Measurements from ENCODE around the gene MIA. TPM values are rescaled to one million over a fixed set of nuclear protein-coding genes. Genes with fewer than 3 reads are reported as not detected.
A peak's percentile ranks its signal among the peaks of the same experiment; 100 is the strongest.

MIA gene
- total RNA-seq, 1 donor from 2014 or later = not detected

DNA sequence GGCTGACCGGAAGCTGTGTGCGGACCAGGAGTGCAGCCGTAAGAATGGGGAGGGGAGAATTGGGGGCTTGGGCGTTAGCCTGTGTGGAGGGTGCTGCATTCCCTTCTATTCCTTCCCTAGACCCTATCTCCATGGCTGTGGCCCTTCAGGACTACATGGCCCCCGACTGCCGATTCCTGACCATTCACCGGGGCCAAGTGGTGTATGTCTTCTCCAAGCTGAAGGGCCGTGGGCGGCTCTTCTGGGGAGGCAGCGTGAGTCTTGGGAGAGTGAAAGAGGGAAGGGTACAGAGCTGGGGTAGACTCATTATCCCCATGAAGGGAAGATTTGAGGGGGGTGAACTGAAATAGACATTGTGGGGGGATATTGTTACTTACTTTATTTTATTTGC, 306 bp downstream of the MIA start:
- no peak for DNase-seq (ENCODE audit: low read depth)
- TF ChIP-seq, protein P1, sequence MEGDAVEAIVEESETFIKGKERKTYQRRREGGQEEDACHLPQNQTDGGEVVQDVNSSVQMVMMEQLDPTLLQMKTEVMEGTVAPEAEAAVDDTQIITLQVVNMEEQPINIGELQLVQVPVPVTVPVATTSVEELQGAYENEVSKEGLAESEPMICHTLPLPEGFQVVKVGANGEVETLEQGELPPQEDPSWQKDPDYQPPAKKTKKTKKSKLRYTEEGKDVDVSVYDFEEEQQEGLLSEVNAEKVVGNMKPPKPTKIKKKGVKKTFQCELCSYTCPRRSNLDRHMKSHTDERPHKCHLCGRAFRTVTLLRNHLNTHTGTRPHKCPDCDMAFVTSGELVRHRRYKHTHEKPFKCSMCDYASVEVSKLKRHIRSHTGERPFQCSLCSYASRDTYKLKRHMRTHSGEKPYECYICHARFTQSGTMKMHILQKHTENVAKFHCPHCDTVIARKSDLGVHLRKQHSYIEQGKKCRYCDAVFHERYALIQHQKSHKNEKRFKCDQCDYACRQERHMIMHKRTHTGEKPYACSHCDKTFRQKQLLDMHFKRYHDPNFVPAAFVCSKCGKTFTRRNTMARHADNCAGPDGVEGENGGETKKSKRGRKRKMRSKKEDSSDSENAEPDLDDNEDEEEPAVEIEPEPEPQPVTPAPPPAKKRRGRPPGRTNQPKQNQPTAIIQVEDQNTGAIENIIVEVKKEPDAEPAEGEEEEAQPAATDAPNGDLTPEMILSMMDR (conservative IDR thresholded peaks at IDR 0.05; ENCODE audit: low read depth, low read length) = no peak
- no peak overlapping the region for H3K4me3 ChIP-seq (ENCODE audit: low read depth, low read length)

DNA sequence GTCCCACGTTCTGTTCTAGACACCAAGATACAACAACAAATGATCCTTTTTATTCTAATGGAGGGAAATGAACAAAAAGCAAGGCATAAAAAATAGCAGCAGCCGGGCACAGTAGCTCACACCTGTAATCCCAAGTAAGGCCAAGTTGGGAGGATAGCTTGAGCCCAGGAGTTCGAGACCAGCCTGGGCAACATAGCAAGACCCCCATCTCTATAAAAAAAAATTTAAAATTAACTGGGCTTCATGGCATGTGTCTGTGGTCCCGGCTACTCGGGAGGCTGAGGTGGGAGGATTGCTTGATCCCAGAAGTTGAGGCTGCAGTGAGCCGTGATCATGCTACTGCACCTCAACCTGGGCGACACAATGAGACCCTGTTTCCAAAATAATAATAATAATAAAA, 1.0 kb downstream of the MIA start:
- DNase-seq (ENCODE audit: low read depth) = no peak
- H3K4me3 ChIP-seq (ENCODE audit: low read depth, low read length) = no peak overlapping the region
- TF ChIP-seq, protein P1 (conservative IDR thresholded peaks at IDR 0.05; ENCODE audit: low read depth, low read length) = no peak

DNA sequence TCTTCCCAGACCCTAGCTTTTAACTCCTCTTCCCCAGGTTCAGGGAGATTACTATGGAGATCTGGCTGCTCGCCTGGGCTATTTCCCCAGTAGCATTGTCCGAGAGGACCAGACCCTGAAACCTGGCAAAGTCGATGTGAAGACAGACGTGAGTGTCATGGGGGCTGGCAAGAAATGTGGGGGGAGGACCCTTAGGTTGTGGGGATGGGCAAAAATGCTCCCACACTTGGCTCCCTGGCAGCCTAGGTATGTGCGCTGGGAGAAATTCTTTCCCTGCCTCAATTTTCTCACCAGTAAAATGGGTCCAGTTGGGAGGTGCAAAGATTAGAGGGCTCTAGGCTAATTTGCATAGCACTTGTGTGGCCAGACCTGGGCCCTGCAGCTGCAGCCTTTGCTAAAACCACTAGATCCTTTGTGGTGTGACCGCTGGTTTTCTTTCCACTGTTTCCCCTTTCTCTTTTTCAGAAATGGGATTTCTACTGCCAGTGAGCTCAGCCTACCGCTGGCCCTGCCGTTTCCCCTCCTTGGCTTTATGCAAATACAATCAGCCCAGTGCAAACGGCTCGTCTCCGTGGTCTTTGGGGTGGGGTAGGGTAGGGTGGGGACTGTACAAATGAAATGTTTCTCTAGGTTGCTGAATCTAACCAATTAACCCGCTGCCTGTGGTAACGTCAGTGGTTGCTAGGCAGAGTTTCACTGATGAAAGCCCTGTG, 1.8 kb downstream of the MIA start:
- peak; percentile 74 for DNase-seq (ENCODE audit: low read depth)
- TF ChIP-seq, protein P1 (conservative IDR thresholded peaks at IDR 0.05; ENCODE audit: low read depth, low read length) = no peak
- H3K4me3 ChIP-seq (ENCODE audit: low read depth, low read length) = peak overlapping the region; percentile 76

DNA sequence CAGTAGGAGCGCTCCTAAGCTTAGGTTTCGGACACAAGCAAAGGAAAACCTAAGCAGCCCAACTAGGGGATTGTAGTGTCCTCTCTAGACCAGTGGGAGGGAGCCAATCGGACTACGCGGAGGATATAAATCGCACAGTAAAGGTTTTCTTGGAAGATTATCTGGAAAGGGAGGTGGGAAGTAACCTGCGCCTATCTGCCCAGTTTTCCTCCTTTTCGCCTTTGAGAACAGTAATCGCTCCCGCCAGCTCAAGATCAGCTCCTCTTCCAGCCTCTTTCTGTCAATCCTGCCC, 2.3 kb downstream of the MIA start:
- H3K4me3 ChIP-seq (ENCODE audit: low read depth, low read length) = peak overlapping the region; percentile 76
- TF ChIP-seq, protein P1 (conservative IDR thresholded peaks at IDR 0.05; ENCODE audit: low read depth, low read length) = no peak
- DNase-seq (ENCODE audit: low read depth) = no peak

DNA sequence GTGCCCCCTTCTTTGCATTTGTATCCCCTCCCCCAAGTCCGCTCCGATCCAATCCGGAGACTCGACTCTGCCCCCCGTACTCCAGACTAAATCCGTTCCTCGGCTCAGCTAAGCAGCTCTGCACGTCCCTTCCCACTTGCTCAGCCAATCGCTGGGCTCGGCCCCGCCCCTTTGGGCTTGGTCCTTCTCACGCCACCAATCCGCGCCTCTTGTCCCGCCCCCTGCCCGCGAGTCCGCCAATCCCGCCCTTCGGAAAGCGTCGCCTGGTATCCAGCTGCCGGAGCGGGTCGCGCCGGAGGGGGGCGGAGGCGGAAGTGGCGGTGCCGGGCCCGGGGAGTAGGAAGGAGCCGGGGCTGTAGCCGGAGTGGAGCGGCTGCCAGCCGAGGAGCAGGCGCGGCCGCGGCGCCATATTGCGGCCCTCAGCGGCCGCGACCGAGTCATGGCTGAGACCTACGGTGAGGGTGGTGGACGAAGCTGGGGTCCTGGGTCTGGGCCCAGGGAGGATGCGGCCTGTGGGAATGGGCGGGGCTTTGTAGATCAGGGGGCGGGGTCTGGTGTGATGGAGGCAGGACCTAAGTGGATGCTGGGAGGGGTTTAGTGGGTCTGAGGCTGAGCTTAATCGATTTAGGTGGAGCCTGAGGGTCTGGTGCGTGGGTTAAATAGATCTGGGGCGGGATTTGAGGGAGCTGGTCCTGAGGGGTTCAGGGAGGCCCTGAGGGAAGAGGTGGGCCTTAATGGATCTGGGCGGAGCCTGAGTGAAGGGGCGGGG, 2.8 kb downstream of the MIA start, which contains the start of gene RAB4B:
TSS of gene RAB4B (plus strand) at position 311 of the 769 bp plus-strand sequence. CDS start at position 440, 129 bp downstream.
- TF ChIP-seq, protein P1 (conservative IDR thresholded peaks at IDR 0.05; ENCODE audit: low read depth, low read length) = no peak
- peak within 1 kb of the TSS; percentile 76 for H3K4me3 ChIP-seq (ENCODE audit: low read depth, low read length)
- peak; percentile 89 for DNase-seq (ENCODE audit: low read depth)

DNA sequence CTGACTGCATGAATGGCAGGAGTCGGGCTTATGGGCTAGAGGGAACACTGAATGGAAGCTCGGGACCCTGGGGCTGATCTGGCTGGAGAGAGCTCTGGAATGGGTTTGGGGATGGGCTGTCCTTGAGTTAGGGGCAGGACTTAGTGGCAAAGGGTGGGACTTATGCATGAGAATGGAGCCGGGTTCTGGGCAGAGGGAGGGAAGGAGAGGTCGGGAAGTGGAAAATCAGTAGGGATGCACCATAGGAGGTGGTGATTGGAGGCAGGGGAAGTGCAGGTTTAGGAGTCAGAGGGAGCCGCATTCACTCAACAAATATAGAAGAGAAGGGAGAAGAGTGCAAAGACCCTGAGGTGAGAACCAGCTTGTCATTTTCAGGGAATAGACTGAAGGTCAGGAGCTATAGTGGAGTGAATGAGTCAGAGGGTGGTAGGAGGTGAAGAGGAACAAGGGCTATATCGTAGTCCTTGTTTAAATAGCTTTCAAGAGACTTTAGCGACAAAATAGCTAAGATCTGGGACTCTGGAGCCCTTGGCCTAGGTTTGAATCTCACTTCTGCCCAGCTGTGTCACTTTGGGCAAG, 3.5 kb downstream of the MIA start:
- peak overlapping the region; percentile 76 for H3K4me3 ChIP-seq (ENCODE audit: low read depth, low read length)
- TF ChIP-seq, protein P1 (conservative IDR thresholded peaks at IDR 0.05; ENCODE audit: low read depth, low read length) = no peak
- peak; percentile 16 for DNase-seq (ENCODE audit: low read depth)

Measured in epithelial cell of proximal tubule (primary cell).